ENCODE measurements around the gene CRB3. TPM values are rescaled to one million over a fixed set of nuclear protein-coding genes. Genes with fewer than 3 reads are reported as not detected.
A peak's percentile ranks its signal among the peaks of the same experiment; 100 is the strongest.

Gene CRB3
- total and polyA plus RNA-seq, 2 of the 8 experiments (the other 6 are each of a cell fraction or from before 2014, with no cell fraction given), result 21.1 to 24.6 TPM

- no peak for TF ChIP-seq SAP30 (IDR thresholded peaks at IDR 0.05; ENCODE audit: insufficient read depth, insufficient replicate concordance, low read length)
- no peak for TF ChIP-seq EZH2 (IDR thresholded peaks at IDR 0.05; ENCODE audit: low read depth, low read length, severe bottlenecking)
- TF ChIP-seq TAF1 (IDR thresholded peaks at IDR 0.05; ENCODE audit: low read depth, low read length), result 0 out of 2 replicates have a peak, but pooled peaks have one; percentile 3
- no peak for TF ChIP-seq SUZ12 (IDR thresholded peaks at IDR 0.05; ENCODE audit: low read length)
- no peak for TF ChIP-seq BRCA1 (IDR thresholded peaks at IDR 0.05; ENCODE audit: low read depth, low read length)
- no peak for TF ChIP-seq POLR2AphosphoS5 (IDR thresholded peaks at IDR 0.05; ENCODE audit: low read depth, low read length)
- TF ChIP-seq HDAC2 (IDR thresholded peaks at IDR 0.05; ENCODE audit: borderline replicate concordance in 1 of 2, low read depth in 2 of 2, low read length in 2 of 2), result no peak
- TF ChIP-seq CBX8 (IDR thresholded peaks at IDR 0.05; ENCODE audit: borderline replicate concordance, low read depth, low read length), result no peak
- TF ChIP-seq MAFK (IDR thresholded peaks at IDR 0.05; ENCODE audit: low read depth, low read length), result no peak
- no peak for TF ChIP-seq CTBP2 (IDR thresholded peaks at IDR 0.05; ENCODE audit: borderline replicate concordance, insufficient read depth, insufficient read length, low read length)
- TF ChIP-seq PHF8 (conservative IDR thresholded peaks at IDR 0.05; ENCODE audit: low read depth, low read length), result 0 out of 2 replicates have a peak, but pooled peaks have one; percentile 47
- no peak for TF ChIP-seq TCF12 (IDR thresholded peaks at IDR 0.05; ENCODE audit: low read depth, low read length)
- no peak for TF ChIP-seq CBX5 (IDR thresholded peaks at IDR 0.05; ENCODE audit: low read depth, low read length)
- TF ChIP-seq ASH2L (IDR thresholded peaks at IDR 0.05; ENCODE audit: low read length), result no peak
- TF ChIP-seq KDM4A (IDR thresholded peaks at IDR 0.05; ENCODE audit: low read depth, low read length, severe bottlenecking), result peak; percentile 89
- TF ChIP-seq POLR2A (IDR thresholded peaks at IDR 0.05; ENCODE audit: control extremely low read depth in 1 of 2, low read depth in 2 of 2, low read length in 2 of 2), result no peak
- TF ChIP-seq CHD1 (IDR thresholded peaks at IDR 0.05; ENCODE audit: low read depth, low read length), result no peak
- TF ChIP-seq SIX5 (IDR thresholded peaks at IDR 0.05; ENCODE audit: low read depth, low read length), result no peak
Observed at GRCh38 chr19:6459262-6460098, 4.6 kb upstream of the CRB3 start, which contains the start of gene SLC25A23 (continued).

Data from H1 (cell line).